Fibroblast of mammary gland (primary cell): ENCODE results near the gene GUCY1B1.

Source experiments
- DNase-seq: peaks from one replicate; pipeline ENCODE4 v3.0.0-alpha.2; 2010; ENCODE audit warnings: low read depth
- H3K4me3 ChIP-seq: 2 replicates; pipeline ENCODE4 v1.5.1; 2011; ENCODE audit warnings: low read depth, mild to moderate bottlenecking, low read length, moderate library complexity; ENCODE audit not compliant: control insufficient read depth
- CTCF ChIP-seq: conservative IDR thresholded peaks from 2 replicates; pipeline ENCODE4 v1.5.1; 2011; ENCODE audit warnings: low read depth, low read length, inconsistent platforms; ENCODE audit not compliant: control insufficient read depth, insufficient read depth

GUCY1B1 gene

DNA sequence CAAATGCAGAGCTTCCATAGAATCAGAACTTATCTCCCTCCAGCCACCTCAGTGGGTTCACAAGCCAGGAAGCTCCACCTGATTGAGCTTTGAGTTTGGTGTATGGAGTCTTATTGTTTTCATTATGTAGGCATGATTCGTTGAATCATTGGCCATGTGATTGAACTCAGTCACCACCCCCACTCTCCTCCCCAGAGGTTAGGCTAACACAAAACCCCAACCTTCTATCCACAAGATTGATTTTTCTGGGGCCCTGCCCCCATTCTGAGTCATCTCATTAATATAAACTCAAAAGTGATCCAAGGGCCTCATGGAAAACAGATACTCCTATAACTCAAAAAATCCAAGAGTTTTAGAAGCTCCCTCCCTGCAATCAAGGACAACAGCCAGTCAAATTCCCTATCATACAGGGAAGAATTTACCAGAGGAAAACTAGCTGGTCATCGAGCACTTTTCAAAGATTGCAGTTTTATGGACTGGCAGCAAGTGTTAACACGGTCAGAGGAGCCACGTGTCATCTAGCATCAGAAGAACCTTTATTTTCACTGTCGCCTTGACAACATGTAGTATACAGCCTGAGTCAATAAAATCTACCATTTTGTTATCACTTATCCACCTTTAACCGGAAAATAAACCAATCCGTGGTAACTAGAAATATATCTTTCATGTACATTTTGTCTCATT is 35.9 kb upstream of the GUCY1B1 start:
- no peak for TF ChIP-seq CTCF
- DNase-seq = peak; percentile 95

GRCh38 chr4:155724731-155725130 is 34.1 kb upstream of the GUCY1B1 start:
- H3K4me3 ChIP-seq = no peak overlapping the region
- peak; percentile 40 for DNase-seq

More for the DNA sequence above, 35.9 kb upstream of the GUCY1B1 start:
- H3K4me3 ChIP-seq = no peak overlapping the region

DNA sequence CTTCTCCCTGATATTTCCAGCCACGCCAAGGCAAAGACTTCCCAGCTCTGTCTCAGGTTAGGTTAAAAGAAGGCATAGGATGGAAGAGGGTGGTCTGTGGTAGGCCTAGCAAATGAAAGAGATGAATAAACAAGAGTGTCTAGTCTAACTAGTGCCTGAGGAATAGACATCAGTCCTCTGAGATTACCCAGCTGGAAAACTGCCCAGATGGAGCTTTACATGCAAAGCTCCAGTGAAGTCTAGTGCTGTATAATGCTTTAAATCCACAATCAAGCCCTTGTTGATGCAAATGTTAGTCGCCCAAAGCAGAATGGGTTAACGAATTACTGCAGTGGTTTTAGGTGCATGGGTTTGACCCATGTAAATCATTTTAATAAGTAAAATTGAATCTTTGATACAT is 24.8 kb upstream of the GUCY1B1 start:
- TF ChIP-seq CTCF = no peak
- DNase-seq = peak; percentile 44
- H3K4me3 ChIP-seq = no peak overlapping the region

More at GRCh38 chr4:155724731-155725130, 34.1 kb upstream of the GUCY1B1 start:
- TF ChIP-seq CTCF = no peak

- H3K4me3 ChIP-seq = no peak overlapping the region
- TF ChIP-seq CTCF = no peak
- DNase-seq = no peak
These were observed 23.9 kb upstream of the GUCY1B1 start for GRCh38 chr4:155734951-155735350.

DNA sequence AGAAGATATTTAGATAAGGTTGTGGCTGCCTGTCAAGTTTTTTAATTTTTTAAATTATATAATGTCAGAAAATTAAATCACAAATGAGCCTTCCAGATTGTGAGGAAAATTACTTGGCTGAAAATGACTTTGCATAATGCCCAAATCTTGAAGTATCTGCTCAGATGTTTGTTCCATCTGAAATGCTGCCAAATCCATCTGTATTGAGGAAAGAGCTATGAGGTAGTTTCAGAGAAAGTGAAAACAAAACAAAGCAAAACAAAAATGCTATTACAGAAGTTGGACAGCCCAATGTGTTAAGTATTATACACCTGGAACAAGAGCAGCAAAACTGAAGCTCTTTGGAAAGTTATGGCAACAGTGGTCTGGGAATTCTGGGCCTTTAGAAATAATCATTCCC is 23.3 kb upstream of the GUCY1B1 start:
- H3K4me3 ChIP-seq = no peak overlapping the region
- no peak for TF ChIP-seq CTCF
- peak; percentile 72 for DNase-seq

GRCh38 chr4:155738548-155738947 is 20.3 kb upstream of the GUCY1B1 start:
- peak; percentile 95 for DNase-seq
- no peak overlapping the region for H3K4me3 ChIP-seq
- no peak for TF ChIP-seq CTCF
